ENCODE data around the gene WASF2.
"Not testable (repeated sequence)": the region's sequence is repeated elsewhere in the genome, so short reads cannot be mapped to it uniquely, and the experiment has no call there.

Gene WASF2

DNA sequence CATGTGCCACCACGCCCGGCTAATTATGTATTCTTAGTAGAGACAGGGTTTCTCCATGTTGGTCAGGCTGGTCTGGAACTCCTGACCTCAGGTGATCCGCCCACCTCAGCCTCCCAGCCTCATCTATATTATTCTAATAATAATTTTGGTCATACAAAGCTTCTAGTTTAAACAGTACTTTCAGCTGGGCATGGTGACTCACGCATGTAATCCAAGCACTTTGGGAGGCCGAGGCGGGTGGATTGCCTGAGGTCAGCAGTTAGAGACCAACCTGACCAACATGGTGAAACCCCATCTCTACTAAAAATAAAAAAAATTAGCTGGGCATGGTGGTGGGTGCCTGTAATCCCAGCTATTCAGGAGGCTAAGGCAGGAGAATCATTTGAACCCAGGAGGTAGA lies 26.1 kb downstream of the WASF2 start:
- FAIRE-seq; DNase-seq (ENCODE audit: insufficient read length, low spot score): not testable (repeated sequence)

- FAIRE-seq; DNase-seq (ENCODE audit: insufficient read length, low spot score): not testable (repeated sequence)
These were observed 31.4 kb downstream of the WASF2 start for GRCh38 chr1:27458521-27458920.

DNA sequence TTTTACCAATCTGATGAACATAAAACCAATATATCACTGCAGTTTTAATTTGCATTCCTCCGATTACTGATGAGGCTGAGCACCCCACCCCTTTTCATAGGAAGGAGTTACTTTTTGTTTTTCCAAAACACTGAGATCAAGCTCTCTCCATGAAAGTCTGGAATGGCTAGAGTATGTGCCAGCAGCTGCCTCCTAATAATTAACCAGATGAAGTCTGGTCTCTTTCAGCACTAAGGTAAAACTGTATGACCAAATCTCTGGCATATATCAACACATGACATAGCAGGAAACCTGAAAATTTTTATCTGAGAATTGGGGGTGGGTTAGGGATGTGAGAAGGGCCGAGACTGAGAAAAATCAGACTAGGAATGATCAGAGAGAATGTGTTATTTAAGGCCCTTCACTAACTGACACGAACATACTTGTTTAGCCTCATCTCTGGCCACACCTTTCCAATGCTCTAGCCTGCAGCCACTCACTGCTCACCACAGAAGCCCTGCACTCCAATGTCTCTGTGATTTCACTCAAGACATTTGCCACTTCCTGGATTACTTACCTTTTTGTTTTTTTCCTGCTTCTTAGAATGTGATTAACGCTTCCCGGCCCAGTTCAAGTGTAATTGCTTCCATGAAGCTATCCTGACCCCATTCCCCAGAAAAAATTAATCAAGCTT lies 34.7 kb downstream of the WASF2 start:
- FAIRE-seq (peak; percentile 4), DNase-seq (ENCODE audit: insufficient read length, low spot score) (no peak)

- FAIRE-seq (no peak), DNase-seq (ENCODE audit: insufficient read length, low spot score) (no peak)
These were observed 35.4 kb downstream of the WASF2 start for GRCh38 chr1:27454610-27455009.

DNA sequence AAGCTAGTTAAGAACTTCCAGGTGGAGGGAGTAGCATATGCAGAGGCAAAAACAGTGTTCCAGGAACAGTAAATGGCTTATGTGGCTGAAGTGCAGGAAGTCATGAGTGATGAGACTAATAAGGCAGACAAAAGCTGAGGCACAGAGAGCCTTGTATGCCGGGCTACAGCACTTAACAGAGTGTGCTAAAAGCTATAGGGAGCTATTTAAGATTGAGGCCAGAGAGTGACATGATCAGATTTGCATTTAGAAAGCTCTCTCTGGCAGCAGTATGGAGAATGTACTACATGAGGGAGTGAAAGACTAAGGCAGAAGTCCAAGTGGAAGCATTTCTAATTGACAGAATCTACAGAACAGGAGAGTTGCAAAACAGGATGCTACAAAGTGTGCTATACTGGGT lies 38.6 kb downstream of the WASF2 start:
- FAIRE-seq (peak; percentile 8), DNase-seq (ENCODE audit: insufficient read length, low spot score) (no peak)

DNA sequence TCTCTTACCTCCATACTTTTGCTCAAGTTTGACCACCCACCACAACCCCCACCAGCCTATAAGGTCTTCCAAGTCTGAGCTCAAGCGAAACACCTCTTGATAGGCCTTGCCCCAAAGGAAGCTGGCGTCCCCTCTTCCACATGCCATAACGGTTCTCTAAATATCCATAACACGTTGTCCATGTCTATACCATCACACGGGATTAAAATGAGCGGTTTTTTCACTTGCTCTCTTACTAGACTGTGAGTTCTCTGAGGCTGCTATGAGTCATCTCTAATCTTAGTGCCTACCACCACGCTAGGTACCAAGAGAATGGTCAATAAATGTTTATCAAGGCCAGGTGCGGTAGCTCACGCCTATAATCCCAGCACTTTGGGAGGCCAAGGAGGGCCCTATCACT lies 41.0 kb downstream of the WASF2 start:
- peak; percentile 23 for FAIRE-seq
- no peak for DNase-seq (ENCODE audit: insufficient read length, low spot score)

DNA sequence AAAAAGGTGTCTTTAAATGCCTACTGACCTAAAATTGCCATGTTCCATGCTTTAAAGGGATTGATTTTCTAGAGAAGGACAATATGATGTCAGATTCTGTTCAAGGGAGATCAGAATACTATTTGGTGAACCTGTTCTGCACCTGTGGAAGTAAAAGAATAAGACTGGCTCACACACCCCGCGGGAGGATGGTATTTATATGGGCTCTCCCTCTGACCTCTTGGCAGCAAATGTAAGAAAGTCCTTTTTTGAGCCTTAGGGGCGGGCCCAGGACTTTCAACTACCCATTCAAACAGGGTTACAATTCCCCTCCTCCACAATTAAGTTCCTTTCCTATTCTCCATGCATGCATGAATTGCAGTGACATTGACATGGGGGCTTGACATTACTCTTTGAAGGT lies 42.1 kb downstream of the WASF2 start:
- FAIRE-seq (no peak), DNase-seq (ENCODE audit: insufficient read length, low spot score) (no peak)

DNA sequence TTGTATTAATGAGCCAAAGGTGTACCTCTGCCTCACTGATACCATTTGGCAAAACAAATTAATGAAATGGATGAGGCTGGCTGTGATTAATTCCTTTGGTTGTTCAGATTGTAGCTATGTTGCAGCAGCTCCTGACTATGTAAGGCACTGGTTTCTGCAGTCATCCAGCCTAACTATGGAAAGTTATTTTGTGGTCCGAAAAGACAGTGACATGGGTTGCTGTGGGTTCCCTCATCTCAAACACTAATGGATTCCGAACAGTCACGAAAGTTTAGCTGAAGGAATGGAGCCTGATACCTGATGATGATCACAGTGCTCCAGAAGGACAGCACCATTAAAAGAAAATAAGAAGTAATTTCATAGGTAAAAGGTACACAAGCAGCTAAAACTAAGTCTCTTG lies 42.6 kb downstream of the WASF2 start:
- DNase-seq (ENCODE audit: insufficient read length, low spot score) (no peak), FAIRE-seq (no peak)

DNA sequence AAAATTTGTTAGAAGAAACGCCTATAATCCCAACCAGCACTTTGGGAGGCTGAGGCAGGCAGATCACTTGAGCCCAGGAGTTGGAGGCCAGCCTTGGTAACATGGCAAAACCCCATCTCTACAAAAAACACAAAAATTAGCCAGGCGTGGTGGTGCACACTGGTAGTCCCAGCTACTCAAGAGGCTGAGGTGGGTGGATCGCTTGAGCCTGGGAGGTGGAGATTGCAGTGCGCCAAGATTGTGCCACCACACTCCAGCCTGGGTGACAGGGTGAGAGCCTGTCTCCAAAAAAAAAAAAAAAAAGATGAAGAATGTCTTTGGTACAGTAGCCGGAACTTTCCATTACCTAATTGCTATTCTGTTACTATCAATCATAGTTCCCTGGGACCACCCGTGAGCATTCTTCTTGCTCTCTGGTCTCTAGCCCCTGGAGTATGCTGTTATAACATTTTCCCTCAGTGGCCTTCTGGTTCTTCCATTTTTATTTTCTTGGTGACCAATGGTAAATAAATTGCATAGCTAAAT lies 43.4 kb downstream of the WASF2 start:
- FAIRE-seq (no peak), DNase-seq (ENCODE audit: insufficient read length, low spot score) (no peak)

DNA sequence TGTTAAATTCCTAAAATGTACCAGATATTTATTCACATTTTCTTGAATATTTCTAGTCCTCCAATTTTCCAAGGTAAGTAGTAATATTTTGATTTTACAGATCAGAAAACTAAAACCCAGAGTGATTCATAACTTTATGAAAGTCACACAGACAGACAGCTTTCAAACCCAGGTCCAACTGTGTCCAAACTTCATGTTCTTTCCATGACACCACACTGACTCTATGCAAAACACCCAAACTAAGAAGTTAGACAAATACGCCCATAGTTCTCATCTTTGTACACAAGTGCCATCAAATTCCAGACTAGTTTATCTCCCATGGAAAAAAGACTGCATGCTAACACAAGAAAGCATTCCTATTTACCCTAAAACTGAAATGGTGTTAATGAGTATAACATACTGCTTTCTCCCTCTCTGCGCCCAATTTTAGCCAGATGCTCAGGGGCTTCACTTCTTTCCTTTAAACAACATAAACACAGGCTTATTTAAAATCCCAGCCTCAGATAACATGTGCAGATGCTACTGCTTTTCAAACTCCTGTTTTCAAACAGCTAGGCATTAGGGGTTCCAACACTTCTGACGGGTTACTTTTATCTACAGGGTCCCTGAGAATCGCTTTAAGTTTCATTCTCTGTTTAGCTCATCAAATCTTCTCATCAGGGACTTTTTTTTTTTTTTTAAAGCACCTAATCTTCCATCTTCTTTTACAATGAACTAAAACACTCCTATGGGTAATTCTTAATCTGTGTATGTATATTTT lies 44.6 kb downstream of the WASF2 start:
- DNase-seq (ENCODE audit: insufficient read length, low spot score) (no peak), FAIRE-seq (peak; percentile 90)

DNA sequence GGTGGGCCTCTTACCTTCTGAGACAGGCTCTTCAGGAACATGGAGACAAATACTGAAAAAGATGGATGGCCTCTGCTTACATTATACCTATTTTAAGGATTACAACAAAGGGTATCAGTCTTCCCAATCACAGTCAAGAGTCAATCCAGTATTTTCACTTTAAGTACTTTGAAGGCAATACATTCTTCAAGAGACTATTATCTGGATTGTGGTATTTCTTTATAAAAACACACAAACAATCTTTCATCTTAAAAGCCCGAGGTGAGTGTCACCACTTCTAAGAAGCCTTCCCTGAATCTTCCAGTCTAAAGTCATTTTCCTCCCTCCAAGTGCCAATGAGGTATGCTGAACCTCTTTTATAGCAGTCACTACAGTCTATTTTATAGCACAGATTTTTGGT lies 45.3 kb downstream of the WASF2 start:
- DNase-seq (ENCODE audit: insufficient read length, low spot score) (no peak), FAIRE-seq (no peak)

DNA sequence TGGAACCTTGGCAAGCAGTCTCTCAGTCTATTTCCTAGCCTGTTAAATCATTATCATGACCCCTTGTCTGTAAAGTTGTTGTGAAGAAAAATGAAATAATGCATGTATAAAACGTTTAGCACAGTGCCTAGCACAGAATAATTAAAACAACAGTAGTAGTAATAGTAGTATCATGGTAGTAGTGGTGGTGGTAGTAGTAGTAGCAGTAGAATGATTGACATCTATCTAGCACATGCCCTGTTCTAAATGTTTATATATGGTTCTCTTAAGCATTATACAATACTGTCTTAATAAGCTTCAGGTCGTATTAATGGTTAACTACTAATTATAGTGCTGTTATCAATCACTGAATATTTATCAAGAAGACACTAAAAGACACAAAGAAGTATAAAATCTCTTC lies 50.8 kb downstream of the WASF2 start:
- DNase-seq (ENCODE audit: insufficient read length, low spot score) (no peak), FAIRE-seq (no peak)

DNA sequence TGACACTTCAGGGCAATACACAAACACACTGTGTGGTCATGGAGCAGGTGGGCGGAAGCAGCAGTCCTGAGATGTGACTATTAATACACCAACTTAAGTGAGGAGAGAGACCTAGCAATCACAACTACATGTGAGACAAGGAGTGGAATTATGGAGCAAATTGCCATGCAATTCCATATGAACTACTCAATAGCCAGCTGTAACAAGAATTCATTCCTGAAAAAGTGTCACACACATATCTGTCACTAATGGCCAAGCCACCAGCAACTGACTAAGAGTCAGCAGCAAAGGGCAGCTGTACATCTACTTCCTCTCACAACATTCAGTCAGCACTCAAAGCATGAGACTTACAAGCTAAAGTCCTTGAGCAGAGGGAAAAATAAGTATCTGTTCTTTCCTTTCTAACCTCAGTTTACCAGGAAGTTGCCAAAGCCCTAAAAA lies 51.3 kb downstream of the WASF2 start:
- DNase-seq (ENCODE audit: insufficient read length, low spot score) (no peak), FAIRE-seq (peak; percentile 72)

GRCh38 chr1:27436204-27437159 lies 53.5 kb downstream of the WASF2 start:
- FAIRE-seq = peak; percentile 70
- DNase-seq (ENCODE audit: insufficient read length, low spot score) = no peak

GRCh38 chr1:27435566-27436203 lies 54.3 kb downstream of the WASF2 start:
- DNase-seq (ENCODE audit: insufficient read length, low spot score) (no peak), FAIRE-seq (peak; percentile 94)

DNA sequence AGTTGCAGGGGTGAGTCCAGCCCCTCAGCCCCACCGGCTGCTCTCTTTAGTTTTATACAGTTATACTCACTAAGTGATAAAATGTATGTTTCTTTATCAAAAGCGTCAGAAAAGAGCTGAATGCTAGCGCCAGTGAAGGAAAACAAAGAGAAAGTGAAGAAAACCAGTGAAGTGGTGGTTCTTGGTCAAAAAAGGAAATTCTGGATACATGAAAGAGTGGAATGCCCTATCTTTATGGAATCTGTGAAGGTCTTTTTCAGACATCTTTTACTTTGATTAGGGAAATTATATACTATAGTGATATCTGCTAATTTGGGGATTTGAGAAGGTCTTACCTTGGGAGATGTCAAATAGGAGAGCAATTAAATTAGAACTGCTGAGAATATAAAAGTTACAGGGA lies 56.3 kb downstream of the WASF2 start:
- DNase-seq (ENCODE audit: insufficient read length, low spot score) = no peak
- peak; percentile 78 for FAIRE-seq

DNA sequence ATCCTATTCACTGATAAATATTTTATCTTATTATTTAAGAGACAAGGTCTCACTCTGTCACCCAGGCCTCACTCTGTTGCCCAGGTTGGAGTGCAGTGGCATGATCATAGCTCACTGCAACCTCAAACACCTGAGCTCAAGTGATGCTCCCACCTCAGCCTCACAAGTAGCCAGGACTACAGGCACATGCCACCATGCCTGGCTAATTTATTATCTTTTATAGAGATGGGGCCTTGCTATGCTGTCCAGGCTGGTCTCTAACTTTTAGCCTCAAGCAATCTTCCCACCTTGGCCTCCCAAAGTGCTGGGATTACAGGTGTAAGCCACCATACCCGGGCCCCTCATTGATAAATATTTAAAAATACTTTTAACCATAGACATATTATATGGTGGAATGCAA lies 57.2 kb downstream of the WASF2 start:
- not testable (repeated sequence) for DNase-seq (ENCODE audit: insufficient read length, low spot score); FAIRE-seq

GRCh38 chr1:27431601-27431940 lies 58.4 kb downstream of the WASF2 start:
- no peak for FAIRE-seq
- DNase-seq (ENCODE audit: insufficient read length, low spot score) = no peak

- DNase-seq (ENCODE audit: insufficient read length, low spot score) = no peak
These were observed 58.9 kb downstream of the WASF2 start for GRCh38 chr1:27430903-27431600.

DNA sequence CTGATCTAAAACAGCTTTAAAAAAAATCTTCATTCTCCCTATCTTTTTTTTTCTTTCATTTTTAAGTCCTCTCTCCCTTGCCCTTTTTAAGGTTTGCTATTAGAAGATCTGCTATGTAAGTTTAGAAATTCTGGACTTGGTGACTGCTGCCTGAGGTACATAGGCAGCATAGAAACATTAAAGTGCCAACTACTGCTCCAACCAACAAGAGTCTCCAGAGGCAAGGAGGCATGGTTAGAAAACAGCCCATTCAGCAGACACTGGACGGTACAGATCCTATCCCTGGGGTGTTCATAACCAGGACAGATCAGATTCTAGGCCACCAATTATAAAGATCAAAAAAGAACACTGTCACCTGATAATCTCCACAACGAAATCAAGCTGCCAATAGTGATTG lies 60.9 kb downstream of the WASF2 start:
- FAIRE-seq = peak; percentile 33

More at GRCh38 chr1:27430903-27431600, 58.9 kb downstream of the WASF2 start:
- peak; percentile 54 for FAIRE-seq

More for the DNA sequence above, 60.9 kb downstream of the WASF2 start:
- DNase-seq (ENCODE audit: insufficient read length, low spot score) = no peak

Data from GM19239 (cell line).